B cell (primary cell): ENCODE measurements around the gene PHLDA3. TPM values are rescaled to one million over a fixed set of nuclear protein-coding genes. Genes with fewer than 3 reads are reported as not detected.

Experiments
- ATAC-seq: fragments of 200-7000 bp; cut with Tn5 transposase; one replicate; pipeline ENCODE4 v1.10.0; 2021; ENCODE audit warnings: low read depth, mild to moderate bottlenecking, moderate number of reproducible peaks, moderate library complexity
- CTCF ChIA-PET: fragments of 350-600 bp; sonication (Branson Sonifier 250); formaldehyde crosslinking; loops from one replicate; lab custom pipeline; 2021; ENCODE audit warnings: antibody characterized with exemption, inconsistent platforms; lab: Charles Lee
- POLR2A ChIA-PET: fragments of 350-600 bp; sonication (Branson Sonifier 250); formaldehyde crosslinking; loops from one replicate; lab custom pipeline; 2021; ENCODE audit warnings: antibody characterized with exemption; lab: Charles Lee
- DNase-seq: peaks from one replicate; pipeline ENCODE4 v3.0.0; 2013
- H2AFZ ChIP-seq: 2 replicates; pipeline ENCODE4 v1.6.1; 2012; ENCODE audit warnings: mild to moderate bottlenecking, low read depth, low read length; ENCODE audit not compliant: insufficient read depth, poor library complexity, severe bottlenecking
- H3K27ac ChIP-seq, 2 donors: 1 replicate in 1 of 2; 2 replicates in 1 of 2; pipeline ENCODE4 v1.5.1; 2012 to 2013; ENCODE audit warnings: low read length in 2 of 2, mild to moderate bottlenecking in 2 of 2, moderate library complexity in 1 of 2
- H3K27me3 ChIP-seq, 4 experiments: fragments of 200-600 bp in 1 of 4; sonication (generic) in 1 of 4; replicated peaks in 1 of 4; 1 replicate in 2 of 4; 2 replicates in 2 of 4; pipeline versions ENCODE4 v1.6.1 to v1.7.0; 2013 to 2016; ENCODE audit warnings: low read length in 3 of 4, mild to moderate bottlenecking in 2 of 4, mixed read lengths in 1 of 4, moderate library complexity in 1 of 4; ENCODE audit not compliant: insufficient read depth in 4 of 4, control insufficient read depth in 3 of 4; ENCODE audit errors: control extremely low read depth in 1 of 4
- H3K36me3 ChIP-seq, 2 experiments: replicated peaks in 1 of 2; 1 replicate in 1 of 2; 2 replicates in 1 of 2; pipeline versions ENCODE4 v1.6.1 to v1.7.1; 2013; ENCODE audit warnings: low read length in 1 of 2; ENCODE audit not compliant: insufficient read depth in 2 of 2, control insufficient read depth in 1 of 2; ENCODE audit errors: control extremely low read depth in 1 of 2, extremely low read depth in 1 of 2
- H3K4me1 ChIP-seq, 2 donors: fragments of 200-600 bp in 1 of 2; sonication (generic) in 1 of 2; 1 replicate in 1 of 2; 2 replicates in 1 of 2; pipeline versions ENCODE4 v1.5.1 to v1.6.1; 2013 to 2017; ENCODE audit warnings: low read length in 2 of 2; ENCODE audit not compliant: control insufficient read depth in 2 of 2, insufficient read depth in 2 of 2
- H3K4me2 ChIP-seq: replicated peaks from 2 replicates; pipeline ENCODE3; 2012; ENCODE audit warnings: mild to moderate bottlenecking, low read depth, low read length; ENCODE audit not compliant: poor library complexity, severe bottlenecking
- H3K4me3 ChIP-seq, 5 experiments: fragments of 200-600 bp in 1 of 5; sonication (generic) in 1 of 5; 1 replicate in 3 of 5; 2 replicates in 2 of 5; pipeline versions ENCODE4 v1.5.1 to v1.7.0; 2011 to 2016; ENCODE audit warnings: low read length in 4 of 5, mild to moderate bottlenecking in 4 of 5, low read depth in 2 of 5, control low read depth in 1 of 5, moderate library complexity in 1 of 5; ENCODE audit not compliant: insufficient read depth in 1 of 5; ENCODE audit errors: control extremely low read depth in 1 of 5, extremely low read depth in 1 of 5
- H3K79me2 ChIP-seq: fragments of 200-600 bp; sonication (generic); one replicate; pipeline ENCODE4 v1.6.0; 2016; ENCODE audit warnings: low read length; ENCODE audit not compliant: control insufficient read depth, insufficient read depth
- H3K9ac ChIP-seq: fragments of 200-600 bp; sonication (generic); 2 replicates; pipeline ENCODE4 v1.6.1; 2017; ENCODE audit warnings: mild to moderate bottlenecking, low read length, moderate library complexity
- H3K9me3 ChIP-seq, 3 donors: one replicate each; pipeline versions ENCODE4 v1.6.1 to v1.7.1; 2013; ENCODE audit warnings: low read length in 2 of 3; ENCODE audit not compliant: control insufficient read depth in 2 of 3, insufficient read depth in 1 of 3; ENCODE audit errors: control extremely low read depth in 1 of 3
- H4K20me1 ChIP-seq: 2 replicates; pipeline ENCODE4 v1.6.0; 2012; ENCODE audit warnings: mild to moderate bottlenecking, low read length; ENCODE audit not compliant: insufficient read depth, control insufficient read depth, poor library complexity, severe bottlenecking
- H3K27ac Mint-ChIP-seq: one replicate; pipeline ENCODE4 v1.8.0; 2021; ENCODE audit warnings: mixed read lengths
- H3K27me3 Mint-ChIP-seq: one replicate; pipeline ENCODE4 v1.8.0; 2021; ENCODE audit warnings: mixed read lengths
- H3K4me1 Mint-ChIP-seq: one replicate; pipeline ENCODE4 v1.8.0; 2021; ENCODE audit warnings: mixed read lengths
- H3K4me3 Mint-ChIP-seq: one replicate; pipeline ENCODE4 v1.8.0; 2021; ENCODE audit warnings: mixed read lengths
- H3K9me3 Mint-ChIP-seq: one replicate; pipeline ENCODE4 v1.8.0; 2022; ENCODE audit warnings: mixed read lengths; ENCODE audit not compliant: insufficient read depth
- EZH2 ChIP-seq: IDR thresholded peaks from 2 replicates; pipeline ENCODE4 v1.6.1; 2012; ENCODE audit warnings: borderline replicate concordance, low read depth, mild to moderate bottlenecking, moderate library complexity, low read length; ENCODE audit not compliant: insufficient read depth, poor library complexity, severe bottlenecking
- WGBS: methylation state at CpG from one replicate; pipeline ENCODE4 v1.1.5; 2013; ENCODE audit warnings: missing lambda C conversion rate; ENCODE audit not compliant: insufficient coverage; 5-methylcytosine and 5-hydroxymethylcytosine counted together
- intact Hi-C: fragments of 100-400 bp; cut with micrococcal nuclease; formaldehyde crosslinking; loops from one replicate; pipeline ENCODE4 v1.10.0; 2022
- polyA plus RNA-seq: library from polyadenylated mRNA; depleted of rRNA; stranded (reverse); fragments of >200 nt; gene quantifications from 2 replicates; pipeline ENCODE4 v1.2.3, GENCODE V29; 2012
- total RNA-seq, 2 donors: library from RNA; stranded (reverse); fragments of 120-200 nt in 1 of 2; gene quantifications; 1 replicate in 1 of 2; 2 replicates in 1 of 2; pipeline versions ENCODE4 v1.2.3 to v1.2.4, GENCODE V29; 2013 to 2022
- TF ChIP-seq, protein P1 (sequence below): fragments of 200-600 bp; IDR thresholded peaks from one replicate; pipeline ENCODE4 v1.8.0; 2022; ENCODE audit warnings: antibody characterized with exemption, mild to moderate bottlenecking

The PHLDA3 gene
- total and polyA plus RNA-seq, 2 donors (not counting 1 experiment from before 2014, with no cell fraction given): 0.20 to 0.30 TPM

DNA sequence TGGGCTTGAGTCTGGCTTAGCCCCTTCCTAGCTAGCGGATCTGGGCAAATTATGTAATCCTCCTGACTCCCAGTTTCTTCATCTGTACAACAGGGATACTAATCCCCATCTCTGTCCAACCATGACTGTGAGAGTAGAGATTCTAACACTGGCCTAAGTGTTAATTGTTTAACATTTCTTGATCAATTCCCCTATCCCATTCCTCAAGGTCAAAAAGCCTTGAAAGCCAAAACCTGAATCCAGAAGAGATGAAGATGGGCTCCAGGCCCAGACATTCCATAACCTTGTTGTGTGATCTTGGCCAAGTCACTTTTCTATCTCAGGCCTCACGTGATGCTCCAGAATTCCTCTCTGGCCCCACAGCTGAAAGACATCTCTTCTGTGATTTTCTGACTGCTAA, 18.8 kb upstream of the PHLDA3 start:
- Mint-ChIP-seq H3K4me3 (no peak overlapping the region), H3K27me3 (no peaks in the 10 kb centered on the region), H3K4me1 (peaks cover 8% of the 10 kb centered on the region), H3K27ac (no peak overlapping the region), H3K9me3 (no peaks in the 10 kb centered on the region)
- Histone ChIP-seq H3K27ac (no peak overlapping the region), H3K79me2 (no peaks in the 10 kb centered on the region), H3K4me3 (no peak overlapping the region), H3K27me3 (no peaks in the 10 kb centered on the region), H3K36me3 (peaks cover 0 to 11% of the 10 kb centered on the region in 2 experiments), H2AFZ (no peak overlapping the region), H3K9me3 (peaks cover 0 to 7% (median 0%) of the 10 kb centered on the region in 3 donors), H3K9ac (no peak overlapping the region), H4K20me1 (no peaks in the 10 kb centered on the region), H3K4me1 (no peaks in the 10 kb centered on the region), H3K4me2 (no peak overlapping the region)
- POLR2A ChIA-PET: no interaction called here
- WGBS: no CpG with 5 or more reads among the region's 2 CpGs
- intact Hi-C loops: no loop called here
- DNase-seq: no peak
- CTCF ChIA-PET: interaction anchor here (1.5 to 10.2 kb wide), 2 partner anchors 15 to 27 kb away, joined by 4 to 407 read pairs; no protein-coding TSS in a partner anchor
- TF ChIP-seq, protein P1, sequence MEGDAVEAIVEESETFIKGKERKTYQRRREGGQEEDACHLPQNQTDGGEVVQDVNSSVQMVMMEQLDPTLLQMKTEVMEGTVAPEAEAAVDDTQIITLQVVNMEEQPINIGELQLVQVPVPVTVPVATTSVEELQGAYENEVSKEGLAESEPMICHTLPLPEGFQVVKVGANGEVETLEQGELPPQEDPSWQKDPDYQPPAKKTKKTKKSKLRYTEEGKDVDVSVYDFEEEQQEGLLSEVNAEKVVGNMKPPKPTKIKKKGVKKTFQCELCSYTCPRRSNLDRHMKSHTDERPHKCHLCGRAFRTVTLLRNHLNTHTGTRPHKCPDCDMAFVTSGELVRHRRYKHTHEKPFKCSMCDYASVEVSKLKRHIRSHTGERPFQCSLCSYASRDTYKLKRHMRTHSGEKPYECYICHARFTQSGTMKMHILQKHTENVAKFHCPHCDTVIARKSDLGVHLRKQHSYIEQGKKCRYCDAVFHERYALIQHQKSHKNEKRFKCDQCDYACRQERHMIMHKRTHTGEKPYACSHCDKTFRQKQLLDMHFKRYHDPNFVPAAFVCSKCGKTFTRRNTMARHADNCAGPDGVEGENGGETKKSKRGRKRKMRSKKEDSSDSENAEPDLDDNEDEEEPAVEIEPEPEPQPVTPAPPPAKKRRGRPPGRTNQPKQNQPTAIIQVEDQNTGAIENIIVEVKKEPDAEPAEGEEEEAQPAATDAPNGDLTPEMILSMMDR: no peak
- no peak for TF ChIP-seq EZH2
- no peak for ATAC-seq

DNA sequence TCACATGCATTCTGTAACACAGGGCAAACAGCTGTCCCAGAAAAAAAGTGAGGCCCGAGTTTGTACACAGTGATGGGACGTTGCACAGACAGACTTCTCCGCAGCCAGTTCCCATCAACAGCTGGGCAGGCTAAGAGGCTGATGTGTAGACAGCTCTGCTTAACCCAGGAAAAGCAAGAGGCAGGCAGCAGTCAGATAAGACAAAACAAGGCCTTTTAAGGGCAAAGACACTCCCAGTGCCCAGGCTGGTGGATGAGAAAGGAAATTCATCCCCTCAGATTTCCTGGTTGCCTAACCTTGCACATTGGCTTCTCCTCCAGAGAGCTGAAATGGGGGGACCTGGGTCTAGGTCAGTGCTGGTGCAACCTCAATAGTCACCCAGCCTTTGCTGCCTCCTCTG, 17.2 kb upstream of the PHLDA3 start:
- CTCF ChIA-PET: interaction anchor here (0.7 to 10.2 kb wide), 3 partner anchors 19 to 74 kb away, joined by 3 to 407 read pairs (median 3); no protein-coding TSS in a partner anchor
- Mint-ChIP-seq H3K27ac (no peak overlapping the region), H3K27me3 (no peaks in the 10 kb centered on the region), H3K4me3 (no peak overlapping the region), H3K4me1 (peaks cover 20% of the 10 kb centered on the region), H3K9me3 (no peaks in the 10 kb centered on the region)
- Histone ChIP-seq H3K4me2 (no peak overlapping the region), H2AFZ (no peak overlapping the region), H3K27ac (no peak overlapping the region), H4K20me1 (no peaks in the 10 kb centered on the region), H3K27me3 (peaks cover 0 to 8% (median 0%) of the 10 kb centered on the region in 4 experiments), H3K36me3 (peaks cover 0 to 11% of the 10 kb centered on the region in 2 experiments), H3K79me2 (no peaks in the 10 kb centered on the region), H3K4me3 (no peak overlapping the region), H3K9ac (no peak overlapping the region), H3K4me1 (peaks cover 8 to 12% of the 10 kb centered on the region in 2 donors), H3K9me3 (peaks cover 0 to 7% (median 0%) of the 10 kb centered on the region in 3 donors)
- intact Hi-C loops: no loop called here
- DNase-seq (no peak), ATAC-seq (no peak)
- WGBS: 31% methylated on average over 3 of the region's 3 CpGs
- TF ChIP-seq EZH2: no peak
- TF ChIP-seq, protein P1: no peak
- POLR2A ChIA-PET: no interaction called here
